CD14-positive monocyte (primary cell): ENCODE measurements around the gene CDK5RAP2. TPM values are rescaled to one million over a fixed set of nuclear protein-coding genes. Genes with fewer than 3 reads are reported as not detected.
A peak's percentile ranks its signal among the peaks of the same experiment; 100 is the strongest.
"Not testable (repeated sequence)": the region's sequence is repeated elsewhere in the genome, so short reads cannot be mapped to it uniquely, and the experiment has no call there.

Experiments used
- DNase-seq, 3 donors: peaks; one replicate each; pipeline ENCODE4 v3.0.0-alpha.2; 2011 to 2022
- H2AFZ ChIP-seq: 2 replicates; pipeline ENCODE4 v1.6.0; 2012; ENCODE audit warnings: mild to moderate bottlenecking, low read depth, low read length, inconsistent platforms; ENCODE audit not compliant: insufficient read depth, poor library complexity, severe bottlenecking
- H3K27ac ChIP-seq, 2 donors: 1 replicate in 1 of 2; 2 replicates in 1 of 2; pipeline ENCODE4 v1.5.1; 2012 to 2013; ENCODE audit warnings: low read length in 2 of 2, control low read depth in 1 of 2, inconsistent platforms in 1 of 2, low read depth in 1 of 2, mild to moderate bottlenecking in 1 of 2
- H3K27me3 ChIP-seq, 2 donors: one replicate each; pipeline versions ENCODE4 v1.6.0 to v1.6.1; 2011 to 2013; ENCODE audit warnings: low read length in 2 of 2; ENCODE audit not compliant: control insufficient read depth in 2 of 2, insufficient read depth in 2 of 2
- H3K36me3 ChIP-seq, 2 donors: replicated peaks in 1 of 2; 1 replicate in 1 of 2; 2 replicates in 1 of 2; pipeline versions ENCODE4 v1.5.1 to v1.6.1; 2012 to 2013; ENCODE audit warnings: low read length in 2 of 2, control low read depth in 1 of 2, inconsistent platforms in 1 of 2, mild to moderate bottlenecking in 1 of 2; ENCODE audit not compliant: insufficient read depth in 2 of 2, control insufficient read depth in 1 of 2
- H3K4me1 ChIP-seq, 2 donors: 1 replicate in 1 of 2; 2 replicates in 1 of 2; pipeline versions ENCODE4 v1.5.1 to v1.6.1; 2012 to 2013; ENCODE audit warnings: low read length in 2 of 2, control low read depth in 1 of 2, inconsistent platforms in 1 of 2, mild to moderate bottlenecking in 1 of 2, moderate library complexity in 1 of 2; ENCODE audit not compliant: insufficient read depth in 2 of 2, control insufficient read depth in 1 of 2
- H3K4me2 ChIP-seq: replicated peaks from 2 replicates; pipeline ENCODE3; 2012; ENCODE audit warnings: low read length, moderate library complexity, mild to moderate bottlenecking; ENCODE audit not compliant: poor library complexity, severe bottlenecking; ENCODE audit errors: extremely low read depth
- H3K4me3 ChIP-seq, 3 experiments: fragments of 200-600 bp in 1 of 3; sonication (generic) in 1 of 3; replicated peaks in 1 of 3; 1 replicate in 2 of 3; 2 replicates in 1 of 3; pipeline ENCODE4 v1.5.1; 2011 to 2013; ENCODE audit warnings: low read length in 3 of 3, mild to moderate bottlenecking in 3 of 3, control low read depth in 2 of 3, low read depth in 2 of 3, inconsistent platforms in 1 of 3, moderate library complexity in 1 of 3
- H3K79me2 ChIP-seq: 2 replicates; pipeline ENCODE4 v1.6.0; 2012; ENCODE audit warnings: mild to moderate bottlenecking, control low read depth, inconsistent platforms, low read length, moderate library complexity; ENCODE audit not compliant: insufficient read depth
- H3K9ac ChIP-seq: 2 replicates; pipeline ENCODE4 v1.6.0; 2017; ENCODE audit warnings: low read length, mild to moderate bottlenecking; ENCODE audit not compliant: insufficient read depth, poor library complexity, severe bottlenecking
- H3K9me3 ChIP-seq, 2 donors: replicated peaks in 1 of 2; 1 replicate in 1 of 2; 2 replicates in 1 of 2; pipeline versions ENCODE4 v1.5.1 to v1.6.1; 2012 to 2013; ENCODE audit warnings: low read length in 2 of 2, control low read depth in 1 of 2; ENCODE audit not compliant: control insufficient read depth in 1 of 2, insufficient read depth in 1 of 2
- H4K20me1 ChIP-seq: 2 replicates; pipeline ENCODE4 v1.6.0; 2012; ENCODE audit warnings: mild to moderate bottlenecking, low read length, control low read depth, moderate library complexity; ENCODE audit not compliant: insufficient read depth
- H3K27ac Mint-ChIP-seq, 7 donors: one replicate each; pipeline ENCODE4 v1.8.0; 2020; ENCODE audit warnings: mild to moderate bottlenecking in 7 of 7, mixed read lengths in 7 of 7, moderate library complexity in 6 of 7, inconsistent platforms in 2 of 7
- H3K27me3 Mint-ChIP-seq, 3 donors: one replicate each; pipeline ENCODE4 v1.8.0; 2021 to 2022; ENCODE audit warnings: low read depth in 3 of 3, mild to moderate bottlenecking in 3 of 3, mixed read lengths in 3 of 3, moderate library complexity in 3 of 3, inconsistent platforms in 1 of 3
- H3K36me3 Mint-ChIP-seq, 2 donors: one replicate each; pipeline ENCODE4 v1.8.0; 2020; ENCODE audit warnings: mixed read lengths in 2 of 2, inconsistent platforms in 1 of 2, mild to moderate bottlenecking in 1 of 2
- H3K4me1 Mint-ChIP-seq: one replicate; pipeline ENCODE4 v1.8.0; 2020; ENCODE audit warnings: mild to moderate bottlenecking, mixed read lengths
- H3K4me3 Mint-ChIP-seq, 2 donors: one replicate each; pipeline ENCODE4 v1.8.0; 2020; ENCODE audit warnings: mild to moderate bottlenecking in 2 of 2, mixed read lengths in 2 of 2, moderate library complexity in 1 of 2
- H3K9me3 Mint-ChIP-seq, 7 donors: one replicate each; pipeline ENCODE4 v1.8.0; 2020 to 2022; ENCODE audit warnings: mixed read lengths in 7 of 7, mild to moderate bottlenecking in 6 of 7, moderate library complexity in 6 of 7, inconsistent platforms in 2 of 7
- CTCF ChIP-seq: fragments of 200-600 bp; IDR thresholded peaks from one replicate; pipeline ENCODE4 v1.8.0; 2022; ENCODE audit warnings: antibody characterized with exemption, mild to moderate bottlenecking
- WGBS: methylation state at CpG from one replicate; pipeline ENCODE4 v1.1.5; 2013; ENCODE audit warnings: missing lambda C conversion rate; ENCODE audit not compliant: insufficient coverage; 5-methylcytosine and 5-hydroxymethylcytosine counted together
- intact Hi-C, 2 donors: fragments of 100-400 bp; cut with micrococcal nuclease; formaldehyde crosslinking; loops; one replicate each; pipeline versions ENCODE4 v1.15.0 to v1.15.1; 2023
- polyA plus RNA-seq, 3 donors: library from polyadenylated mRNA; depleted of rRNA in 1 of 3; unstranded in 2 of 3; stranded (reverse) in 1 of 3; fragments of 300-500 nt in 2 of 3; fragments of >200 nt in 1 of 3; fragmentation: Illumina TruSeq in 2 of 3; gene quantifications; 1 replicate in 2 of 3; 2 replicates in 1 of 3; pipeline ENCODE4 v1.2.3, GENCODE V29; 2012 to 2021

The CDK5RAP2 gene
- polyA plus RNA-seq, 3 donors: 2.0 to 13.7 (median 6.1) TPM

- TF ChIP-seq CTCF: no peak
Observed at GRCh38 chr9:120532475-120532874, 47.5 kb downstream of the CDK5RAP2 start.

GRCh38 chr9:120531683-120532300, 48.2 kb downstream of the CDK5RAP2 start:
- Mint-ChIP-seq H3K27ac (no peak overlapping the region), H3K4me3 (no peak overlapping the region), H3K36me3 (peaks cover 83 to 88% of the 10 kb centered on the region in 2 donors), H3K9me3 (no peaks in the 10 kb centered on the region), H3K4me1 (peaks cover 5% of the 10 kb centered on the region), H3K27me3 (no peaks in the 10 kb centered on the region)
- H3K27ac ChIP-seq: no peak overlapping the region
- H3K4me3 ChIP-seq: no peak overlapping the region
- WGBS: no CpG with 5 or more reads among the region's 2 CpGs
- H2AFZ ChIP-seq: no peak overlapping the region
- peak; percentile 28 for TF ChIP-seq CTCF
- H3K27me3 ChIP-seq: no peaks in the 10 kb centered on the region
- no peaks in the 10 kb centered on the region for H3K79me2 ChIP-seq
- no peak overlapping the region for H3K4me2 ChIP-seq
- intact Hi-C loops: no loop called here
- no peak for DNase-seq
- no peaks in the 10 kb centered on the region for H4K20me1 ChIP-seq
- no peaks in the 10 kb centered on the region for H3K9me3 ChIP-seq
- H3K9ac ChIP-seq: no peak overlapping the region
- H3K36me3 ChIP-seq: peaks cover 71 to 96% of the 10 kb centered on the region in 2 donors
- no peaks in the 10 kb centered on the region for H3K4me1 ChIP-seq

More at GRCh38 chr9:120532475-120532874, 47.5 kb downstream of the CDK5RAP2 start:
- Histone ChIP-seq H3K9ac (no peak overlapping the region), H3K4me3 (no peak overlapping the region), H3K27ac (peak overlapping the region in 1 of 2 donors; percentile 26), H3K4me2 (no peak overlapping the region), H3K4me1 (no peaks in the 10 kb centered on the region), H3K79me2 (no peaks in the 10 kb centered on the region), H3K27me3 (no peaks in the 10 kb centered on the region), H3K9me3 (no peaks in the 10 kb centered on the region), H3K36me3 (peaks cover 70 to 97% of the 10 kb centered on the region in 2 donors), H4K20me1 (no peaks in the 10 kb centered on the region), H2AFZ (no peak overlapping the region)
- intact Hi-C loops: no loop called here
- Mint-ChIP-seq H3K27me3 (no peaks in the 10 kb centered on the region), H3K4me1 (peaks cover 5% of the 10 kb centered on the region), H3K9me3 (no peaks in the 10 kb centered on the region), H3K36me3 (peaks cover 81 to 87% of the 10 kb centered on the region in 2 donors), H3K27ac (peak overlapping the region in 1 of 7 donors; percentile 21), H3K4me3 (no peak overlapping the region)
- 89% methylated on average over 6 of the region's 6 CpGs for WGBS
- DNase-seq: no peak

- H3K79me2 ChIP-seq, H3K4me3 ChIP-seq, H3K4me2 ChIP-seq, H3K9me3 ChIP-seq, H3K27ac Mint-ChIP-seq, H3K9ac ChIP-seq, H3K4me1 Mint-ChIP-seq, H2AFZ ChIP-seq, H3K27me3 ChIP-seq, H3K4me3 Mint-ChIP-seq, H3K27ac ChIP-seq, H3K4me1 ChIP-seq, H4K20me1 ChIP-seq, H3K9me3 Mint-ChIP-seq, DNase-seq, H3K27me3 Mint-ChIP-seq, intact Hi-C loops: not testable (repeated sequence)
- 90% methylated on average over 2 of the region's 6 CpGs for WGBS
- peaks cover 74 to 96% of the 10 kb centered on the region in 2 donors for H3K36me3 ChIP-seq
- peaks cover 84 to 88% of the 10 kb centered on the region in 2 donors for H3K36me3 Mint-ChIP-seq
Observed at GRCh38 chr9:120530220-120530832, 49.6 kb downstream of the CDK5RAP2 start.
